ENCODE results near the gene LRTM2.

LRTM2 gene

GRCh38 chr12:1841586-1842182, 21.3 kb downstream of the LRTM2 start:
- H3K36me3 ChIP-seq (ENCODE audit: low read depth): no peaks in the 10 kb centered on the region
- H3K27ac ChIP-seq (ENCODE audit: poor library complexity, severe bottlenecking): no peak overlapping the region
- H3K9me3 ChIP-seq (ENCODE audit: severe bottlenecking): no peaks in the 10 kb centered on the region
- DNase-seq (ENCODE audit: low spot score) (no peak), ATAC-seq (ENCODE audit: low read depth) (no peak)
- H3K4me3 ChIP-seq (ENCODE audit: severe bottlenecking): no peak overlapping the region
- no peak for TF ChIP-seq CTCF (IDR thresholded peaks at IDR 0.05; ENCODE audit: poor library complexity, severe bottlenecking)
- H3K4me1 ChIP-seq (ENCODE audit: insufficient read depth, poor library complexity, severe bottlenecking): no peaks in the 10 kb centered on the region
- peaks cover 41% of the 10 kb centered on the region for H3K27me3 ChIP-seq (ENCODE audit: insufficient read depth, poor library complexity, severe bottlenecking)

- no peaks in the 10 kb centered on the region for H3K36me3 ChIP-seq (ENCODE audit: low read depth)
- no peaks in the 10 kb centered on the region for H3K9me3 ChIP-seq (ENCODE audit: severe bottlenecking)
- H3K4me1 ChIP-seq (ENCODE audit: insufficient read depth, poor library complexity, severe bottlenecking): no peaks in the 10 kb centered on the region
- no peak overlapping the region for H3K27ac ChIP-seq (ENCODE audit: poor library complexity, severe bottlenecking)
- peaks cover 48% of the 10 kb centered on the region for H3K27me3 ChIP-seq (ENCODE audit: insufficient read depth, poor library complexity, severe bottlenecking)
- H3K4me3 ChIP-seq (ENCODE audit: severe bottlenecking): no peak overlapping the region
- TF ChIP-seq CTCF (IDR thresholded peaks at IDR 0.05; ENCODE audit: poor library complexity, severe bottlenecking): no peak
- peak; percentile 55 for DNase-seq (ENCODE audit: low spot score)
- ATAC-seq (ENCODE audit: low read depth): no peak
Measured at GRCh38 chr12:1842183-1842904, 22.0 kb downstream of the LRTM2 start.

DNA sequence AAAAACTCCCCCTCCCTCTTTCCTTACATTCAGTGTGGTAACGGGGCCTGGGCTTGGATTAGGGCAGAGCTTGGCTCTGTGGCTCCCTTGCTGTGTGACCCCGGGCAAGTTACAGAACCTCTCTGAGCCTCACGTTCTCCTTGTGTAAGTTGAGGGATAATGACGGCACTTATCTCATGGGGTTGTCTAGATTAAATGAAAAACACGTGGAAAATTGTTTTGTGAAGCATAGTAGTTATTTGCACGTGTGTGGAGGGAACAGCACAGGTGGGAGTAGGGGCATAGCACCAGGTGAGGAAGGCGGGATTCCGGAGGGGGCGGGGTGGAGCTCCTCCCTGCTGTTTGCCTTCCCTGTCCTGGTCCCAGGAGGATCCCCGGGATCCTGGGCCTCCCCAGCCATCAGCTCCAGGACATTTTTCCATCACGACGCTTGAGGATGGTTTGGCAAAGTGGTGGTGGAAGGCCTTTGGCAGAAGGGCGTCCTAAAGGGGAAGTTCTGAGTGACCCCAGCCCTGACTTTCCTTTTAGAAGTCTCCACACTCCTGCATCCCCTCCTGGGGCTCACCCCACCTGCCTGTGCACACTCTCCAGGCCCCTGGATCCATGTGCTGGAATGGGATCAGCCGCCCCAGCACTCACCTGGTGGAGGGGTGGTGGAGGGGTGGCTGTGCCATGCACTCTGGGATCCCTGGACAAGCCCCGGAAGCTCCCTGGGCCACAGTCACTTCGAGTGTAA, 22.7 kb downstream of the LRTM2 start:
- peak; percentile 51 for DNase-seq (ENCODE audit: low spot score)
- Histone ChIP-seq H3K36me3 (ENCODE audit: low read depth) (no peaks in the 10 kb centered on the region), H3K27ac (ENCODE audit: poor library complexity, severe bottlenecking) (no peak overlapping the region), H3K9me3 (ENCODE audit: severe bottlenecking) (no peaks in the 10 kb centered on the region), H3K27me3 (ENCODE audit: insufficient read depth, poor library complexity, severe bottlenecking) (peaks cover 53% of the 10 kb centered on the region), H3K4me1 (ENCODE audit: insufficient read depth, poor library complexity, severe bottlenecking) (no peaks in the 10 kb centered on the region), H3K4me3 (ENCODE audit: severe bottlenecking) (no peak overlapping the region)
- ATAC-seq (ENCODE audit: low read depth): no peak
- TF ChIP-seq CTCF (IDR thresholded peaks at IDR 0.05; ENCODE audit: poor library complexity, severe bottlenecking): no peak

DNA sequence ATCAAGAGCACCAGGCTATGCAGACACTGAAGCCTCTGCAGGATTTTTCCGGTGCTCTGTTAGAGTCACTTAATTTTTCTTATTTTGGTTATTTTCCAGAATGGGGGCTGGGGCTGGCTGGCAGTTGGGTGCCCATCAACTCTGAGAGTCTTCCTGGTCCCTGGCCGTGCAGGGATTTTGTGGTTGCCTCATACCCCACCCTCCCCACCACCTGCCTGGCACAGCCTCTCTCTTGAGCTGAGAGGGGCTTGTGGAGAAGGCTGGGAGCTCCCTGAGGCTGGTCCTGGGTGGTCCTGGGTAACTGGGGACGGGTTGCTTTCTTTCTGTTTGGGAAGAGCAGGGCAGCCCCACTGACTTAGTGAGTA, 23.3 kb downstream of the LRTM2 start:
- no peaks in the 10 kb centered on the region for H3K36me3 ChIP-seq (ENCODE audit: low read depth)
- ATAC-seq (ENCODE audit: low read depth) (no peak), DNase-seq (ENCODE audit: low spot score) (peak; percentile 46)
- H3K27ac ChIP-seq (ENCODE audit: poor library complexity, severe bottlenecking): no peak overlapping the region
- H3K27me3 ChIP-seq (ENCODE audit: insufficient read depth, poor library complexity, severe bottlenecking): peaks cover 53% of the 10 kb centered on the region
- H3K4me1 ChIP-seq (ENCODE audit: insufficient read depth, poor library complexity, severe bottlenecking): no peaks in the 10 kb centered on the region
- no peak for TF ChIP-seq CTCF (IDR thresholded peaks at IDR 0.05; ENCODE audit: poor library complexity, severe bottlenecking)
- H3K9me3 ChIP-seq (ENCODE audit: severe bottlenecking): no peaks in the 10 kb centered on the region
- H3K4me3 ChIP-seq (ENCODE audit: severe bottlenecking): no peak overlapping the region

Data from RWPE2 (cell line).